Stimulated activated CD4-positive, alpha-beta T cell treated with anti-CD3 and anti-CD28 coated beads, Interleukin-4, amount 100 ng/mL, for 48 hours (primary cell): ENCODE data around the gene TTC31.
"Not testable (repeated sequence)": the region's sequence is repeated elsewhere in the genome, so short reads cannot be mapped to it uniquely, and the experiment has no call there.

Experiments used
- DNase-seq, 2 donors: peaks; one replicate each; pipeline ENCODE4 v3.0.0-alpha.2; 2020; ENCODE audit warnings: low read depth in 2 of 2

TTC31 gene

DNA sequence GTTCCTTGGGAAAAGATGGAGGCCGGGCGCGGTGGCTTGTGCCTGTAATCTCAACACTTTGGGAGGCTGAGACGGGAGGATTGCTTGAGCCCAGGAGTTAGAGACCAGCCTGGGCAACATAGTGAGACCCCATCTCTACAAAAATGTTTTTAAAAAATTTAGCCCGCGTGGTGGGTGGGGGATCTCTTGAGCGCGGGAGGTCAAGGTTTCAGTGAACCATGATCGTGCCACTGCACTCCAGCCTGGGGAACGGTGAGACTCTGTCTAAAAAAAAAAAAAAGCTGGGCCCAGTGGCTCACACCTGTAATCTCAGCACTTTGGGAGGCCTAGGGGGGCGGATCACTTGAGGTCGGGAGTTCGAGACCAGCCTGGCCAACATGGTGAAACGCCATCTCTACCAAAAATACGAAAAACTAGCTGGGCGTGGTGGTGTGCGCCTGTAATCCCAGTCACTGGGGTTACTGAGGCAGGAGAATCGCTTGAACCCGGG lies 839 bp downstream of the TTC31 start:
- DNase-seq, result not testable (repeated sequence)

DNA sequence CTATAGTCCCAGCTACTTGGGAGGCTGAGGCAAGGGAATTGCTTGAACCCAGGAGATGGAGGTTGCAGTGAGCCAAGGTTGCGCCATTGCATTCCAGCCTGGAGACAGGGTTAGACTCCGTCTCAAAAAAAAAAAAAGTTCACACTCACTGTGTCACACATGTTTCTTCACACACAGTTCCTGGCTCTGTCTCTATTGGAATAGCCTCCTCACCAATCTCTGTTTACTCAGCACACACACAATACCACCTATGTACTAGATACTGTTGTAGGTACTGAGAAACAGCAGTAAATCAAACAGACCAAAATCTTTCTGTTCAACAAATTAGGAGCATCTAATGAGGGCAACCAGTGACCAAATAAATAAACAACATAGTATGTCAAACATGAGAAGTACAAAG lies 3.3 kb downstream of the TTC31 start:
- DNase-seq, result no peak

DNA sequence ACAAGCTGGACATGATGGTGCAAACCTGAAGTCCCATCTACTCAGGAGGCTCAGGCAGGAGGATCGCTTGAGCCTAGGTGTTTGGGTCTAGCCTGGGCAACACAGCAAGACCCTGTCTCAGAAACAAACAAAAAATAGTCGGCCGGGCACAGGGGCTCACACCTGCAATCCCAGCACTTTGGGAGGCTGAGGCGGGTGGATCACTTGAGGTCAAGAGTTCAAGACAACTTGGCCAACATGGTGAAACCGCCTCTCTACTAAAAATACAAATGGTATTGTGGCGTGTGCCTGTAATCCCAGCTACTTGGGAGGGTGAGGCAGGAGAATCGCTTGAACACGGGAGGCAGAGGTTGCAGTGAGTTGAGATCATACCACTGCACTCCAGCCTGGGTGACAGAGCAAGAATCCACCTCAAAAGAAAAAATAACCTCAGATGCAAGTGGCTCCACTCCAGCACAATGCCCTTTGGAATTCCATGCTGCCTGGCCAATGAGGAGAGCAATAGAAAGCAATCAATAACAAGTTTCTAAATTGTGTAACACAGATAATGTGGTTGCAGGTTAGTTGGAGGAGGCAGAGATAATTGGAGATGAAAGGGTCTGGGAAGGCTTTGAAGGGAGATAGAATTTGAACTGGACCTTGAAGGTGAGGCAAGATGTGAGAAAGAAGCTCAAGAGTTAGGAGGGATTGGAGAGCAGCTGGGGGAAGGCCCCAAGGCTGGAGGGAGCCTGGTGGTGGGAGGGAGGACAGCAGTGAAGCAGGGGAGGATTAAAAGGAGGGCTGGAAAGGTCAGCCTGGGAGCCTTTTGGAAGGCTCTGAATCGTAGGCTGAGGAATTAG lies 6.0 kb downstream of the TTC31 start:
- no peak for DNase-seq

DNA sequence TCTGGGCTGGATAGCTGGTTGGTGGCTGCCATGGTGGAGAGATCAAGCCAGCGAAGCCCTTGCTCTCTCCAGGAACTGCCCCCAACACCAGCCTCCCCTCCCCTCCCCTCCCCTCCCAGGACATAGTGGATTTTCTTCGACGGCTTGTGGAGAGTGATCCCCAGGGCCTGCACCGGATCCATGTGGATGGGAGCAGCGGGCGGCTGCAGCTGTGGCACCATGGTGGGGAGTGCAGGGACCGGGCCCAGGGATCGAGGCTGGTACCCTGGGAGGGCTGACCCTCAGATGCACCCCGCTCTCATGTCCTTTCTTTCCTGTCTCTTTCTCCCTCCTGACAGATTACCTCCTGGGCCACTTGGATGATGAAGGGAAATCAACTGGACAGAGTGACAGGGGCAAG lies 7.0 kb downstream of the TTC31 start:
- DNase-seq, result no peak

DNA sequence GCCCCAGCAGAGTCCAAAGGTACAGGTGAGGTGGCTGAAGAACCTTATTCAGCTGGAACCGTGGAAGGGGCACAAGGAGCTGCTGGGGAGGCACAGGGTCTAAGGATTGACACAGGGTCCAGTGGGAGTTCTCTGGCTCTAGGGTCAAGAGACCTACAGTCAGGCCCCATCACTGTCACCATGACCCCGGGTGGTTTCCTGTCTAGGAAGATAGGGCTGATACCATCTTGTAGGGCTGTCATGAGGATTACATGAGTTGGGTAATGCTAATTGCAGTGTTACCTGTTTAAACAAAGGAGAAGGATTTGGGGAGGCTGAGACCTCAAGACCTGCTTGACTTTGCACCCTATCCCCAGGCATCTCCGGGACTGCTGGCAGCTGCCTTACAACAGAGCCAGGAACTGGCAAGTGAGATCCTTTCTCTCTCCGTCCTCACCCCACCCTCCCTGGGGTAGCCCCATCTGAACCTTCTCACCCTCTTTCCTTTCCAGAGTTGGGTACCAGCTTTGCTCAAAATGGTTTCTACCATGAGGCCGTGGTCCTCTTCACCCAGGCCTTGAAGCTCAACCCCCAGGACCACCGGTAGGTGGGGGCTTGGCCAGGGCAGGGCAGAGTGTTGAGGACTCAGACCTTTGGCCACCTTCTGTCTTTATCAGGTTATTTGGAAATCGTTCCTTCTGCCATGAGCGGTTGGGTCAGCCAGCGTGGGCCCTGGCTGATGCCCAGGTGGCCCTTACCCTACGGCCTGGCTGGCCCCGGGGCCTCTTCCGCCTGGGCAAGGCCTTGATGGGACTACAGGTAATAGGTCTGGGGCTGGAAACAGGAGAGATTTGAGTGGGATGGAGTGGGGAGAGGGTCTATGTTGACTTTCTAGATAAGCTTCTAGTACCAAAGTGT lies 9.0 kb downstream of the TTC31 start:
- DNase-seq, result no peak

DNA sequence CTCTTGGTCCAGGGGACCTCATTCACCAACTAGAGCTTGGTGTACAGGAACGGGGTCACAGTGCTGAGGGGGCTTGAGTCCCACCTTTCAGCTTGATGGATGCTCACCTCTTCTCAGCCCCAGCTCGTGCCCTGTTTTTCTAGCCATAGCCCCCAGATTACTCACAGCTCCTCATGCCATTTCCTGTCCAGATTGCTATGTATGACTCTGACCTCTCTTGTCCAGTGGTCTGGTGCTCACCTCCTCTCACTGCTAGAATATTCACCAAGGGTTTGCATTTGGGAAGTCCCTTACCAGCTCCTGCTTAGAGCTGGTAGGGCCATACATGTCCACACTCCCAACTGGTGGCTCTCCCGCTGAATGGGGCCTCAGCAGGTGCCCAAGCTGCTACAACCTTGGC lies 10.7 kb downstream of the TTC31 start:
- DNase-seq, result no peak

DNA sequence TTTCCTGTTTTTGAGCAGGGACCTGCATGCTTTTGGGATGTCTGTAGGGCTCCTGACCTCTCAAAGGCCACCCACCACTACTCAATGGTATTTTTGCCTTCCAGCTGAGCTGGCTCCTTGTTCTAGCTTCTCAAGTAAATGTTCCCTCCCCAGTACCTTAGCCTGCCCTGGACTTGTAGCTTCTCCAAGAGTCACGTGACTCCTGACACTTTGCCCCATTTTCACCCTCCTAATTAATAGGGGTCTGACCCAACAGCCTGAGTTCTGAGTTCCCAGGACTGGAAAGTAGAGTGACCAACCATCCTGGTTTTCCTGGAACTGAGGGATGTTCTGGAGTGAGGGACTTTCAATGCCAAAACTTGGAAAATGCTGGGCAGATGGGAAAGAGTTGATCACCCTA lies 12.6 kb downstream of the TTC31 start:
- no peak for DNase-seq

DNA sequence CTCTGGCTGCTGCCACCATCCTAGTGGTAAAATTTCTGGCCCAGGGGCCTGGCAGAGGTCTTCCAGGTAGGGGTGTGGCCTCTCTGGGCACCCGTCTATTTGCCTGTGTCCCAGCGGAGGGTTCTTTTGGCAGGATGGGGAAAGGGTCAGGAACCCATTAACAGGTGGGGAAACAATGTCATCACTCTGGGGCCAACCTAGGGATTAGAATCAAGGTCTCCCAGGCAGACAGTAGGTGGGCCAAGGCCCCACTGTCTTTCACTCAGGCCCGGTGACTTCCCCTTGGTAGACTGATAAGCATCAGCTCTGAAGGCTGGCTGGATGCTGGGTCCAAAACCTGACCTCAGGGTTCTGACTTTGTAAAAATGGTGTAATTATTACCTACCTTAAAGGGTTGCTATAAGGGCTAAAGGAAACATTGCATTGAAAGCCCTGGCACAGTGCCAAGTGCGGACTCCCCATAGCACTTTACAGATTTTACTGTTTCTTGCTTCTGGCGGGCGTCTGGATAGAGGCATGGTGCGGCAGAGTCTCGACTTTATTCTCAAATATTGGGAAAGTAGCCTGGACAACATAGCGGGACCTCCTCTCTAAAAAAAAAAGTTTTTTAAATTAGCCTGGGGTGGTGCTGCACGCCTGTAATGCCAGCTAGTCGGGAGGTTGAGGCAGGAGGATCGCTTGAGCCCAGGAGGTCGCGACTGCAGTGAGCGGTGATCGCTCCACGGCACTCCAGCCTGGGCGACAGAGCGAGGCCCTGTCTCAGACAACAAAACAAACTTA lies 14.3 kb downstream of the TTC31 start:
- no peak for DNase-seq

DNA sequence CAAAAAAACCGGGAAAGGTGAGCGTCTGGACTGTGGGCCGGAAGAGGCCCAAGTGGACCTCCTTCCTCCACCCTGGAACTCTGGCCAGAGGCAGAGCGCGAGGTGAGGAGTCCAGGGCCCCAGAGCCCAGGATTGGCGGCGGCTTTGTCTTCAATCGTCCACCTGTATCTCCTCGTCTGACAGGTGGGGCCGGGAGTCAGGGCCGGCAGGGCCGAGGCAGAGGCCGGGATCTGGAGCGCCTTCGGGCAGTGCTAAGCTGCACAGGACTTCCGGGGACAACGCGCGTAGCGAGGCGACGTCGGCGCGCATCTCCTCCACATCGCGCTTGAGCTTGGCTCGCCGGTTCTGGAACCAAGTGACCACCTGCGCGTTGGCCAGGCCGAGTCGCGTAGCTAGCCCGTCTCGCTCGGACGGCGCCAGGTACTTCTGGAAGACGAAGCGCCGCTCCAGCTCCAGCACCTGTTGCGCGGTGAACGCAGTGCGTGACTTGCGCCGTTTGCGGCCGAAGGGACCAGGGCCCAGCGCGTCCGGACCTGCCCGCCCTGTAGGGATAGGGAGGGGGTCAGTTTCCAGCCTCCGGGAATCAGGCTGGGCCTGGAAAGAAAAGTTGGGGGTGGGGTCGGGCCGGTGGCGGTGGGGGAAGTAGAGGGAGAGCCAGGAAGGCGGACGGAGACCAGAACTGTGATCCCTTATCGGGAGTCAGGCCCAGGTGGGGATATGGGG lies 15.1 kb downstream of the TTC31 start:
- DNase-seq, result peak in 1 of 2 donors; percentile 17

DNA sequence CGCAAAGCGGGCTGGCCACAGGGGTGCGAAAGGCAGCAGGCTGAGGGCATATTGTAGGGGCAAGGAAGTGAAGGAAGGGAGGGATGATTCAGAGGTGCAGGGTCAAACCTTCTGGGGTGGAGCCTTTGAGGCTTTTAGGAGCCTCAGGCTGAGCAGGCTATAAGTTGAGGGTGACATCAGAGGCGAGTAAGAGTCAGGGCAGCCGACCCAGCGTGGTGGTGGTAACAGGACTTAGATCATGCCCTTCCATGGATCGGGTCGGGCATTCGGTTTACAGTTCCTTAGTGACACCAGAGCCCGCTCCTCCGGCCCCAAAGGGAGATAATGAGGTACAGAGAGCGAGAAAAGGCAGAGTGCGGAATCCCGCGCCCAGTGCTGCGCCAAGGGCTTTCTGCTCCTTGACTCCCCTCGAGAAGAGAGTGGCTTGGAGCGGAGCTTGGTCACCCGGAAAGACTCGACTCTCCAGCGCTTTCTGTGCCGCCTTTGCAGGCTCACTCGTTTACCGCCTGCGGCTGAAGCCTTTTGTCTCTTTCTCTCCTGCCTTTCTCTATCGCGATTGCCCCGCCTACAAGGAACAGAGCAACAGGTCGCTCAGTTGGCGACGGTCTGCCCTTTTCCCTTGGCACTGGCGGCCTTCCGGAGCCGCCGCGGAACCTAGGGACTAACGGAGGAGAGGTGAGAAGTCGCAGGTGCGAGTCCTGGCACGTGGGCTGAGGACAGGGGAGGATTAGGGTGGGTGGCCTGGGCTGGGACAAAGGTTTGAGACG lies 15.8 kb downstream of the TTC31 start:
- DNase-seq, result no peak

DNA sequence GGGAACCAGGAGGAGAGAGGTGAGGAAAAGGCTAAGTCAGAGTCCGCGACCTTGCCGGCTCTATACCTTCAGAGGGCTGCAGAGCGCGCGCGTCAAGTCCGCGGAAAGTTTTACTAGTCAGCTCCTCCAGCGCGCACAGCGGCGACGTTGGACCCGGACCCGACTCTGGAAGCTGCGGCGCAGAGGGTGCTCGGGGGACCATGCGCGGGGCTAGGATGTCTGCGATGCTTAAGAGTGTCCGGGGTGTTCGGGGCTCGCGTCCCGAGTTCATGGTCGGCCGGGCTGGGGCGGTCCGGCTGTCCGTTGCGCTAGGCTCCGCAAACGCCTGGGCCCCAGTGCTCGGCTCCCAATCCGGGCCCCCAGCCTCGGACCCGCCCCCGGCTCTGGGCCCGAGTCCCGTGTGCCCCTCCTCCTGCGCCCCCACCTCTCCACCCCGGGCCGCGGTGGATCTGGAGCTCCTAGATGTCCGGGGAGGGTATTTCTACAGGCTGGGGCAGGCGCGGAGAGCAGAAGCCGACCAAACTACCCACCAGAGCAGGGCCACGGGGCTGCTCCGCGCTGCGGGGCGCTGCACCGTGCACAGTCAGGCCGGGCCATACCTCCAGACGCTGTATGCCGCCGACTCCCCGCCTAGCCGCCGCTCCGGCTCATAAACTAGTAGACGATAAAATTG lies 16.5 kb downstream of the TTC31 start, which contains the start of gene LBX2:
Gene LBX2 (minus strand): TSS at position 337 of the 673 bp plus-strand sequence. CDS start 66 bp downstream, at position 271.
- DNase-seq, result peak in 1 of 2 donors; percentile 43

DNA sequence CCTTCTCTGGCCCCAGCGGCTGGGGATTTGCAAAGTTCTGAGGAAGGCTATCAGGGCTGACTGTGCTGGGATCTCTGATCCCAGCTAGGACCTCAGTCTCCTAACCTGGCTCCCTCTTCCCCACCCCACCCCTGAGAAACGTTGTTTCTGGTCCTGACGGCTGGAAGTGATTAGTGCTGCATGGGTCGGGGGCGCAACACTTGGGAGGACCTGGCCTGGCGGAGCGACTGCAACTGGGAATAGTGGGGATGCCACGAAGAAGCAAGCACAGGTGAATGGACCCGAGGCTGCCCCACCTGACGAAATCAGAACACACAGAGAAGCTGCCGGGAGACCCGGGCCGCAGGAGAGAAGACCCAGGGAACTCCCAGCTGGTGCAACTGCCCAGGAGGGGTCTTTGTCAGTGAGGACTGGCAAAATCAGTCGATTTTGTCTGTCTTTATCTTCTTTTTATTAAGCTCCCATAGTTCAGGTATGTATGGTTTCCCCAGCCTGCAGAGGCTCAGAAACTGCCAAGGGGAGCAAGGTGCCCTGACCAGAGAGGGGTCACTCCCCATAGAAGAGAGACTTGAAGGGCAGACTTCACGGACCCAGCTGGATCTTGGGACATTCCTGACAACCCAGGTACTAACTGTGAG lies 17.2 kb downstream of the TTC31 start:
- no peak for DNase-seq

DNA sequence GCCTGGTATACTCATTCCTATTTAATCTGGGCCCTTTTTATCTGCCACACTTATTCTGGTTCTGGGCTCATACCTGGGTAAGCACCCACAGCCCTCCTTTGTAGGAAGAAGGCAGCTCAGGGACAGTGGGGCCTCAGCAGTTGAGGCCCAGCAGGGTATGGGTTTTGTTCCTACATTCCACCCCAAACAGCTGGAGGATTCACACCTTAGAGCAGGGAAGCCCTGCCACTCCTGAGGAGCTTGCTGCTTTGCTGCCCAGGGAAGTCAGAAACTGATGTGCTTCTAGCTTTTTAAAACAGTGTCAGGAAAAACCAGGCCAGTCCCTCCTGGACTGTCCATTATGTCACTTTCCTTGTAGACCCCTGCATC lies 17.7 kb downstream of the TTC31 start:
- no peak for DNase-seq

DNA sequence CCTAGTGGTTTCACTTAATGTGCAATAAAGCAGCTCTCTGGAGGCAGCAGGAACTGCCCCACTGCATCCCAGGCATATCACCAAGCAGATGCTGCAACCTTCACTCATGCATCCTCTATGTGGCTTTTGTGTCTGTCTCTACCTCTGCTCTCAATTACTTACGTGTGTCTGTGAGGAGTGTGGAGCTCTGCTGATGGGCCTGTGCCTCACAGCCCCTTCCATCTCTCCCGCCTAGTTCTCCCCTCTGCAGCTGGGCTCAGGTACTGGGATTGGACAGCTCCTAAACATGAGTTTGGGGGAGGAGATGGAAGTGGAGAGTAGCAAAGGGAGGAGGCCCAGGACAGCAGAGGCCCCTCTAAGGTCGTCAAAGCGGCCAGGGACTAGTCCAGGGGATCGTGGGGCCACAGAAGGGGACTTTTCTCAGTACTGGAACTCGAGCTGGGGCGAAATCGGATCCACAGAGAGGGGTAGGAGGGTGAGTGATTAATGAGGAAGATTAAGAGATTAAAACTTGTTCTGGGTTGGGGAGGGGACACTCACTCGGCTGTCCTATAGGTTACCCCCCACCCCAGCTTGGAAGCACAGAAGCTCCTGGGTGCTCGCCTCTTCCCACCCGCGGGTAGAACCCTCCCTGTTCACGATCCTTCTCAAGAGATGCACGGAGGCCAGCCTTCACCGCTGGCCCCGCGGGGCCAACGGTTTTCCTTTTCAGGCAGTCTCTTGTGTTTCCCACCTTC lies 18.6 kb downstream of the TTC31 start:
- DNase-seq, result no peak

DNA sequence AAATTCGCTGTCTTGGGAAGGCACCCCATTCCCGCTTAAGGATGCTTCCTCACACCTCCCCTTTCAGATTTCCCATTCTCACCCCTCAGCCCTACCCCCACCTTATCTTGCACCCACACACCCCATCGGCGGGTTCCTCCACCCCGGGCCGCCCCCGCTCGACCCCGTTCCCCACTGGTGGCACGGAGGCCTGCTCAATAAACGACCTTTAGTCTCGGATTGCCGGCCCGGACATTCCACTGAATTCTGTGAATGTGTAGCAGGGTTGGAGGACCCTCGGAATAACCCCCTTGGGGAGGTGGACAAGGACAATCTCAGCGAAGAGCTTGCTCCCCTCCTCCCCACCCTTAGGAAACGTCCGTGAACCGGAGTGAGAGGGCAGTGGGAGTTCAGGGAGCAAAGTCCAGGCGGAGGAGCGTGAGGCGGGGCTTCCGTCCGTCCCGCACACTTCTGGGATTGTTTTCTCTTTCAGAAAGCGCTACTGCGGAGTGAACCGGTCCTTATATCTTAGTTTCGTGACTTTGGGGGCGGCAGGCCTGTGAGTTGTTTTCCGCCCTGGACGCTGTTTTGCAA lies 19.4 kb downstream of the TTC31 start:
- DNase-seq, result no peak

DNA sequence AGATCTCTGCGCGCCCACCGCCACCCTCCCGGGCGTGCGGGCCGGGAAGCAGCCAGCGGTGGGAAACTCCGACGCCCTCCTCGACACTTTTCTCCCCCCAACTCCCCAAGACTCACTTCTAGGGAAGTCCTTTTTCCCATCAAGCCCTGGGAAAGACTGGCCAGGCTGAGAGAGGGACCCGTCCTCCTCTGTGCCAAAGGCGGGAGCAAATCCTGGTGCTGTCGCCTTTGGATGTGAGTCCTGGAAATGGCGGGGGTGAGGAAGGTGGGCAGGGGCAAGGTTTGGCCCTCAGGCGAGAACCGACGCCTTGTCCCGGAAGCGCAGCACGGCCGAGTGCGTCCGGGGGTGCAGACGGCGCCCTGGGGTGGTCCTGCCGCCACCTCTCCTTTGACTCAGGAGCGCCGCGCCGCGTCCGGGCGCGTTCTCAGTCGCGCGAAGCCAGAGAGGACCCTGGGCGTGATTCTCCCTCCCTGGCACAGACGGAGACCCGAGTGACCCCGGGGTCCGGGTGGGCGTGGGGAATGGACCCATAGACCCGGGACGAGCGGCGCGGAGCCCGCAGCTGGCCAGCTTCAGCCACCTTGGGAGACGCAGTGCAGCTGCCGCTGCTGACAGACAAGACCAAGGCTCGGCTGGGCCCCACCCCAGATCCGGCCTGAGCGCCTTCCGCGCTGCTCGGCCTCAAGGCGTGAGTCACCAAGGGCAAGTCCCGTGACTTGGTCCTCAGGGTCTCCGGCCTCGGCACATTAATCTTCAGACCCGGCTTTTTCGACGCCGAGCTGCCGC lies 20.0 kb downstream of the TTC31 start:
- DNase-seq, result peak in 1 of 2 donors; percentile 39
